Neutrophil (primary cell): ENCODE measurements around the gene C9orf43.
"Not testable (repeated sequence)": the region's sequence is repeated elsewhere in the genome, so short reads cannot be mapped to it uniquely, and the experiment has no call there.

Experiments used
- H3K27ac ChIP-seq: fragments of 200-600 bp; sonication (generic); 2 replicates; pipeline ENCODE4 v1.5.1; 2016; ENCODE audit warnings: mild to moderate bottlenecking, moderate library complexity
- H3K27me3 ChIP-seq: fragments of 200-600 bp; sonication (generic); 2 replicates; pipeline ENCODE4 v1.6.0; 2016; ENCODE audit warnings: mild to moderate bottlenecking
- H3K36me3 ChIP-seq: fragments of 200-600 bp; sonication (generic); 2 replicates; pipeline ENCODE4 v1.5.1; 2017
- H3K4me1 ChIP-seq, 2 experiments: fragments of 200-600 bp in 1 of 2; sonication (generic) in 1 of 2; 1 replicate in 1 of 2; 2 replicates in 1 of 2; pipeline versions ENCODE4 v1.5.1 to v1.6.1; 2013 to 2016; ENCODE audit warnings: low read depth in 1 of 2, low read length in 1 of 2, mild to moderate bottlenecking in 1 of 2, moderate library complexity in 1 of 2; ENCODE audit not compliant: control insufficient read depth in 1 of 2, insufficient read depth in 1 of 2
- H3K4me3 ChIP-seq, 2 experiments: fragments of 200-600 bp in 1 of 2; sonication (generic) in 1 of 2; 1 replicate in 1 of 2; 2 replicates in 1 of 2; pipeline ENCODE4 v1.5.1; 2013 to 2016; ENCODE audit warnings: low read depth in 1 of 2, low read length in 1 of 2, mild to moderate bottlenecking in 1 of 2, moderate library complexity in 1 of 2
- H3K9me3 ChIP-seq: fragments of 200-600 bp; sonication (generic); 2 replicates; pipeline ENCODE4 v1.5.1; 2016
- CTCF ChIP-seq: fragments of 200-600 bp; sonication (generic); IDR thresholded peaks from 2 replicates; pipeline ENCODE4 v1.5.1; 2016; ENCODE audit warnings: antibody characterized with exemption

C9orf43 gene

GRCh38 chr9:113397203-113397631 lies 13.3 kb upstream of the C9orf43 start:
- Histone ChIP-seq H3K4me3 (no peak overlapping the region), H3K9me3 (no peaks in the 10 kb centered on the region), H3K4me1 (peaks cover 22 to 25% of the 10 kb centered on the region in 2 experiments), H3K27me3 (no peaks in the 10 kb centered on the region), H3K27ac (no peak overlapping the region), H3K36me3 (peaks cover 29% of the 10 kb centered on the region)
- no peak for TF ChIP-seq CTCF

- TF ChIP-seq CTCF, result no peak
- Histone ChIP-seq H3K9me3 (no peaks in the 10 kb centered on the region), H3K27me3 (no peaks in the 10 kb centered on the region), H3K4me3 (no peak overlapping the region), H3K27ac (no peak overlapping the region), H3K36me3 (peaks cover 15% of the 10 kb centered on the region), H3K4me1 (peaks cover 38 to 39% of the 10 kb centered on the region in 2 experiments)
Measured at GRCh38 chr9:113398796-113399195, 11.8 kb upstream of the C9orf43 start.

GRCh38 chr9:113399646-113400200 lies 10.8 kb upstream of the C9orf43 start:
- H3K27me3 ChIP-seq, result no peaks in the 10 kb centered on the region
- no peaks in the 10 kb centered on the region for H3K9me3 ChIP-seq
- H3K4me1 ChIP-seq, result peaks cover 47 to 49% of the 10 kb centered on the region in 2 experiments
- no peak for TF ChIP-seq CTCF
- no peak overlapping the region for H3K4me3 ChIP-seq
- peak overlapping the region; percentile 81 for H3K27ac ChIP-seq
- H3K36me3 ChIP-seq, result peaks cover 13% of the 10 kb centered on the region

- peak within 1 kb of the TSS; percentile 81 for H3K27ac ChIP-seq
- H3K27me3 ChIP-seq, result no peaks in the 10 kb centered on the region
- TF ChIP-seq CTCF, result peak; percentile 100
- H3K4me1 ChIP-seq, result peaks cover 52 to 54% of the 10 kb centered on the region in 2 experiments
- H3K9me3 ChIP-seq, result no peaks in the 10 kb centered on the region
- H3K36me3 ChIP-seq, result peaks cover 7% of the 10 kb centered on the region
- peak within 1 kb of the TSS; percentile 88 to 94 for H3K4me3 ChIP-seq
Measured at GRCh38 chr9:113401027-113401792, 9.3 kb upstream of the C9orf43 start, which contains the start of gene ALAD. ALAD (minus strand) TSS chr9:113401284; CDS start chr9:113393559, 7,725 bp downstream.

- no peak for TF ChIP-seq CTCF
- Histone ChIP-seq H3K9me3 (no peaks in the 10 kb centered on the region), H3K27ac (peak overlapping the region; percentile 82), H3K27me3 (no peaks in the 10 kb centered on the region), H3K4me3 (peak overlapping the region in 1 of 2 experiments; percentile 4), H3K4me1 (peaks cover 61 to 67% of the 10 kb centered on the region in 2 experiments), H3K36me3 (no peaks in the 10 kb centered on the region)
Measured at GRCh38 chr9:113403646-113404045, 6.9 kb upstream of the C9orf43 start.

- Histone ChIP-seq H3K4me1 (peaks cover 64 to 68% of the 10 kb centered on the region in 2 experiments), H3K27ac (peak overlapping the region; percentile 40)
Measured at GRCh38 chr9:113406353-113406752, 4.2 kb upstream of the C9orf43 start.

More at GRCh38 chr9:113406353-113406752, 4.2 kb upstream of the C9orf43 start:
- not testable (repeated sequence) for H3K36me3 ChIP-seq, H3K9me3 ChIP-seq, H3K4me3 ChIP-seq, H3K27me3 ChIP-seq
